Prostate gland (tissue), 2 donors: ENCODE measurements around the gene RBM12.

ENCODE experiments used
- POLR2A ChIP-seq: fragments of 450-650 bp; IDR thresholded peaks from one replicate; pipeline ENCODE4 v1.6.1; 2016; ENCODE audit warnings: antibody characterized with exemption, mild to moderate bottlenecking
- TF ChIP-seq, protein P1 (sequence below), 4 experiments: fragments of 200-600 bp in 2 of 4; fragments of 450-650 bp in 2 of 4; sonication (generic) in 2 of 4; IDR thresholded peaks; 1 replicate in 3 of 4; 2 replicates in 1 of 4; pipeline ENCODE4 v1.5.1; 2016 to 2019; ENCODE audit warnings: antibody characterized with exemption in 4 of 4, mild to moderate bottlenecking in 2 of 4, moderate library complexity in 2 of 4

- TF ChIP-seq, protein P1, sequence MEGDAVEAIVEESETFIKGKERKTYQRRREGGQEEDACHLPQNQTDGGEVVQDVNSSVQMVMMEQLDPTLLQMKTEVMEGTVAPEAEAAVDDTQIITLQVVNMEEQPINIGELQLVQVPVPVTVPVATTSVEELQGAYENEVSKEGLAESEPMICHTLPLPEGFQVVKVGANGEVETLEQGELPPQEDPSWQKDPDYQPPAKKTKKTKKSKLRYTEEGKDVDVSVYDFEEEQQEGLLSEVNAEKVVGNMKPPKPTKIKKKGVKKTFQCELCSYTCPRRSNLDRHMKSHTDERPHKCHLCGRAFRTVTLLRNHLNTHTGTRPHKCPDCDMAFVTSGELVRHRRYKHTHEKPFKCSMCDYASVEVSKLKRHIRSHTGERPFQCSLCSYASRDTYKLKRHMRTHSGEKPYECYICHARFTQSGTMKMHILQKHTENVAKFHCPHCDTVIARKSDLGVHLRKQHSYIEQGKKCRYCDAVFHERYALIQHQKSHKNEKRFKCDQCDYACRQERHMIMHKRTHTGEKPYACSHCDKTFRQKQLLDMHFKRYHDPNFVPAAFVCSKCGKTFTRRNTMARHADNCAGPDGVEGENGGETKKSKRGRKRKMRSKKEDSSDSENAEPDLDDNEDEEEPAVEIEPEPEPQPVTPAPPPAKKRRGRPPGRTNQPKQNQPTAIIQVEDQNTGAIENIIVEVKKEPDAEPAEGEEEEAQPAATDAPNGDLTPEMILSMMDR (IDR thresholded peaks at IDR 0.05) = no peak
- TF ChIP-seq POLR2A = no peak
Observed at GRCh38 chr20:35626386-35627001, 38.2 kb downstream of the RBM12 start.
